ENCODE measurements around the gene TBC1D22A.
A peak's percentile ranks its signal among the peaks of the same experiment; 100 is the strongest.
"Not testable (repeated sequence)": the region's sequence is repeated elsewhere in the genome, so short reads cannot be mapped to it uniquely, and the experiment has no call there.

The TBC1D22A gene

GRCh38 chr22:47168441-47168840 lies 406.0 kb downstream of the TBC1D22A start:
- Histone ChIP-seq H3K36me3 (ENCODE audit: control insufficient read depth, insufficient read depth, low read length, severe bottlenecking) (no peaks in the 10 kb centered on the region), H3K4me3 (ENCODE audit: low read length) (no peak overlapping the region), H3K9ac (ENCODE audit: low read length) (no peak overlapping the region), H3K27me3 (replicated peaks; ENCODE audit: control insufficient read depth, insufficient read depth, low read length) (no peaks in the 10 kb centered on the region), H3K4me1 (ENCODE audit: control insufficient read depth, insufficient read depth, low read length) (no peaks in the 10 kb centered on the region), H3K9me3 (ENCODE audit: control insufficient read depth, low read length) (no peaks in the 10 kb centered on the region)
- DNase-seq (ENCODE audit: low read depth), result no peak

- no peak overlapping the region for H3K9ac ChIP-seq (ENCODE audit: low read length)
- no peaks in the 10 kb centered on the region for H3K27me3 ChIP-seq (replicated peaks; ENCODE audit: control insufficient read depth, insufficient read depth, low read length)
- no peaks in the 10 kb centered on the region for H3K36me3 ChIP-seq (ENCODE audit: control insufficient read depth, insufficient read depth, low read length, severe bottlenecking)
- H3K4me3 ChIP-seq (ENCODE audit: low read length), result no peak overlapping the region
- no peaks in the 10 kb centered on the region for H3K4me1 ChIP-seq (ENCODE audit: control insufficient read depth, insufficient read depth, low read length)
- no peaks in the 10 kb centered on the region for H3K9me3 ChIP-seq (ENCODE audit: control insufficient read depth, low read length)
- peak; percentile 3 for DNase-seq (ENCODE audit: low read depth)
Observed at GRCh38 chr22:47168900-47169800, 406.7 kb downstream of the TBC1D22A start.

DNA sequence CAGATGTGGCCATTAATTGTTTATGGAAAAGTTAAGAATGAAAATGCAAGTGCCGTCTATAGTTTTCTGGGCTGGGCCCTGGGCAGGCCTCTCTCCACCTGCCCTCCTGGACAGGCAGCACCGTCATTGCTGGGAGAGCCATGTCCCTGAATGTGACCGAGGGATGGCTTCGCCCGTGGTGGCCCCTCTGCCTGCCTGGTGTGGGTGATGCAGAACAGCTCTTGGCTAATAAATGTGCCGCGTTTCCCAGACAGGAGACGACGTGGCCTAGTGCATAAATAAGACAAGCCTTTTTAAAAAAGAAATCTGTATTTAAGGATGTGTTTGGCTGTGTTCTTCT lies 407.3 kb downstream of the TBC1D22A start:
- Histone ChIP-seq H3K4me1 (ENCODE audit: control insufficient read depth, insufficient read depth, low read length) (no peaks in the 10 kb centered on the region), H3K9me3 (ENCODE audit: control insufficient read depth, low read length) (no peaks in the 10 kb centered on the region), H3K36me3 (ENCODE audit: control insufficient read depth, insufficient read depth, low read length, severe bottlenecking) (no peaks in the 10 kb centered on the region), H3K27me3 (replicated peaks; ENCODE audit: control insufficient read depth, insufficient read depth, low read length) (no peaks in the 10 kb centered on the region), H3K9ac (ENCODE audit: low read length) (no peak overlapping the region), H3K4me3 (ENCODE audit: low read length) (no peak overlapping the region)
- no peak for DNase-seq (ENCODE audit: low read depth)

DNA sequence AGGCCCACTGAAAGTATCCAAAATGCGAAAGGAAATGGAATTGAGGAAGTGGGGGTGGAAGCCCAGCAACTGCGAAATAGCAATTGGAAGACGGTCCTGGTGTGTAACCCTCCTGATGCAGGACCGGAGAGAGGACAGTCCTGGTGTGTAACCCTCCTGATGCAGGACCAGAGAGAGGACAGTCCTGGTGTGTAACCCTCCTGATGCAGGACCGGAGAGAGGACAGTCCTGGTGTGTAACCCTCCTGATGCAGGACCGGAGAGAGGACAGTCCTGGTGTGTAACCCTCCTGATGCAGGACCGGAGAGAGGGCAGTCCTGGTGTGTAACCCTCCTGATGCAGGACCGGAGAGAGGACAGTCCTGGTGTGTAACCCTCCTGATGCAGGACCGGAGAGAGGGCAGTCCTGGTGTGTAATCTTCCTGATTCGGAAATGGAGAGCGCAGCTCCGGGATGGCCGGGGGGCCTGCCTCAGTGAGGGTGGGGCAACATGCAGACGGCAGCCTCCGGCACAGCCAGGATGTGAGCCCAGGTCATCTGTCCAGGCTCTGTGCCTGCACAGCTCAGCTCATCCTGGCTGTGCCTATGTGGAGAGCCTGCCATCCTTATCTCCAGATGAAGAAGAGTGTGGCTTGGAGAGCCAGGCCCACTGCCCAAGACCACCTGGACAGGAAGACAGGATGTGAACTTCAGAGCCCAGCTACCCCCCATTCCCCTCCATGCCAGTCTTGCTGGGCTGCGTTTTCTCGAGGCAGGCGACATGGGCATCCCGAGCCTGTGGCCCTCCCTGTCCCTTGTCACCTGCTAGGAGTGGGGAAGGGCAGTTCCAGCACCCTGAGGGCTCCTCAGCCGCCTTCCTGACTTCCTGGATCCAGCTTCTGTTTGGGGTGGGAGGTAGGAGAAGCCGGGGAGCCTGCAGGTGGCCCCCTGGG lies 408.3 kb downstream of the TBC1D22A start:
- H3K27me3 ChIP-seq (replicated peaks; ENCODE audit: control insufficient read depth, insufficient read depth, low read length); H3K9me3 ChIP-seq (ENCODE audit: control insufficient read depth, low read length); H3K4me1 ChIP-seq (ENCODE audit: control insufficient read depth, insufficient read depth, low read length); H3K9ac ChIP-seq (ENCODE audit: low read length); DNase-seq (ENCODE audit: low read depth); H3K4me3 ChIP-seq (ENCODE audit: low read length); H3K36me3 ChIP-seq (ENCODE audit: control insufficient read depth, insufficient read depth, low read length, severe bottlenecking): not testable (repeated sequence)

DNA sequence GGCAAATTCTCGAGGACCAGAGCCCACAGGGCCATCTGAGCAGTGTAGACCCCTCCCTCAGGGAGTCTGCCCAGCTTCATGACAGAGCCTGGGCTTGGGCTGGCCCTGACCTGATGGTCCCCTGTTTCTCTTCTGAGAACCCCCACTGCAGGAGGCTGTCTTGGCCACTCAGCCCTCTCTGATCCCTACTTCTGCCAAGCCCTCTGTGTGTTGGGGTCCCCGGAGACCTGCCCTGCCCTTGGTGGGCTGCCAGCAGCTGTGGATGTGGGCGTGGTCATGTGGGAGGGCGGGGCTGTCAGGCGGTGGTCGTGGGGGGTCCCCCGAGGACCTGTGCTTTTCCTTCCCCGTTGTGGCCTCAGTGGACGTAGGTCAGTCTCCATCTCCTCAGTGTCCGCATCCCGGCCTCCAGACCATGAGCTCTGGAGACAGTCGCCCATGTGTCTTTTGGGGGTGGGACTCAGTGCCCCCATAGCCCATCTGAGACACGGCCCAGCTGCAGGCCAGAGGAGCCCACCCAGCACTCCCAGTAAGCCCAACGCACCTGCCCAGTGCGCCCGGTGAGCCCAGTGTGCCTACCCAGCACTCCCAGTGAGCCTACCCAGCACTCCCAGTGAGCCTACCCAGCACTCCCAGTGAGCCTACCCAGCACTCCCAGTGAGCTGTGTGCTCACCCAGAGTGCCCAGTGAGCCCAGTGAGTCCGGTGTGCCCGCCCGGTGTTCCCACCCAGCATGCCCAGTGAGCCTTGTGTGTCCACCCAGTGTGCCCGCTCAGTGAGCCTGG lies 409.2 kb downstream of the TBC1D22A start:
- no peaks in the 10 kb centered on the region for H3K9me3 ChIP-seq (ENCODE audit: control insufficient read depth, low read length)
- H3K36me3 ChIP-seq (ENCODE audit: control insufficient read depth, insufficient read depth, low read length, severe bottlenecking), result no peaks in the 10 kb centered on the region
- H3K9ac ChIP-seq (ENCODE audit: low read length), result no peak overlapping the region
- H3K27me3 ChIP-seq (replicated peaks; ENCODE audit: control insufficient read depth, insufficient read depth, low read length), result no peaks in the 10 kb centered on the region
- DNase-seq (ENCODE audit: low read depth), result no peak
- H3K4me3 ChIP-seq (ENCODE audit: low read length), result no peak overlapping the region
- no peaks in the 10 kb centered on the region for H3K4me1 ChIP-seq (ENCODE audit: control insufficient read depth, insufficient read depth, low read length)

- no peak for DNase-seq (ENCODE audit: low read depth)
- no peak overlapping the region for H3K4me3 ChIP-seq (ENCODE audit: low read length)
- no peak overlapping the region for H3K9ac ChIP-seq (ENCODE audit: low read length)
- H3K4me1 ChIP-seq (ENCODE audit: control insufficient read depth, insufficient read depth, low read length), result no peaks in the 10 kb centered on the region
- no peaks in the 10 kb centered on the region for H3K9me3 ChIP-seq (ENCODE audit: control insufficient read depth, low read length)
- no peaks in the 10 kb centered on the region for H3K36me3 ChIP-seq (ENCODE audit: control insufficient read depth, insufficient read depth, low read length, severe bottlenecking)
- H3K27me3 ChIP-seq (replicated peaks; ENCODE audit: control insufficient read depth, insufficient read depth, low read length), result no peaks in the 10 kb centered on the region
Observed at GRCh38 chr22:47172771-47173534, 410.5 kb downstream of the TBC1D22A start.

DNA sequence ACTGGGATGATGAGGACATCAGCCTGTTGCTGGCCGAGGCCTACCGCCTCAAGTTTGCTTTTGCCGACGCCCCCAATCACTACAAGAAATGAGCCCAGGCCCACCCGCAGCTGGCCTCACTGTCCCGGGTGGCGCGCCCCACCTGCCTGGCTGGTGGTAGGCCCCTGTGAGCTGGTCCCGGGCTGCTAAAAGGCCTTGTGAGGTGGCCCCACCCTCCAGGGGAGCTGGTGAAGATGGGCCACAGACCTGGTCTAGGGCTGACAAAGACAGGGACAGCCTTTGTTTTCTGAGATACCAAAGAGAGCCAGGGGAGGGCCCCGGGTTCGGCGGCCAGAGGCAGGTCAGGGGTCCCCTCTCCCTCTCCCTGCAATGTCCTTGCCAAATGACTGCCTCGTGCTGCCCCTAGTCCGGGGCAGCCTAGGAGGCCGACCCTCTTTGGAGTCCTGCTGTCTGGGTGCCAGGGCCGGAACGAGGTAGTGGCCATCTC lies 411.1 kb downstream of the TBC1D22A start:
- no peaks in the 10 kb centered on the region for H3K27me3 ChIP-seq (replicated peaks; ENCODE audit: control insufficient read depth, insufficient read depth, low read length)
- H3K4me3 ChIP-seq (ENCODE audit: low read length), result no peak overlapping the region
- H3K9ac ChIP-seq (ENCODE audit: low read length), result no peak overlapping the region
- no peak for DNase-seq (ENCODE audit: low read depth)
- H3K4me1 ChIP-seq (ENCODE audit: control insufficient read depth, insufficient read depth, low read length), result no peaks in the 10 kb centered on the region
- H3K36me3 ChIP-seq (ENCODE audit: control insufficient read depth, insufficient read depth, low read length, severe bottlenecking), result no peaks in the 10 kb centered on the region
- no peaks in the 10 kb centered on the region for H3K9me3 ChIP-seq (ENCODE audit: control insufficient read depth, low read length)

GRCh38 chr22:47174096-47174495 lies 411.6 kb downstream of the TBC1D22A start:
- Histone ChIP-seq H3K4me3 (ENCODE audit: low read length) (no peak overlapping the region), H3K9ac (ENCODE audit: low read length) (no peak overlapping the region), H3K4me1 (ENCODE audit: control insufficient read depth, insufficient read depth, low read length) (no peaks in the 10 kb centered on the region), H3K27me3 (replicated peaks; ENCODE audit: control insufficient read depth, insufficient read depth, low read length) (no peaks in the 10 kb centered on the region), H3K9me3 (ENCODE audit: control insufficient read depth, low read length) (no peaks in the 10 kb centered on the region), H3K36me3 (ENCODE audit: control insufficient read depth, insufficient read depth, low read length, severe bottlenecking) (no peaks in the 10 kb centered on the region)
- DNase-seq (ENCODE audit: low read depth), result no peak

- H3K9ac ChIP-seq (ENCODE audit: low read length), result no peak overlapping the region
- no peaks in the 10 kb centered on the region for H3K36me3 ChIP-seq (ENCODE audit: control insufficient read depth, insufficient read depth, low read length, severe bottlenecking)
- no peaks in the 10 kb centered on the region for H3K27me3 ChIP-seq (replicated peaks; ENCODE audit: control insufficient read depth, insufficient read depth, low read length)
- DNase-seq (ENCODE audit: low read depth), result no peak
- no peaks in the 10 kb centered on the region for H3K9me3 ChIP-seq (ENCODE audit: control insufficient read depth, low read length)
- no peaks in the 10 kb centered on the region for H3K4me1 ChIP-seq (ENCODE audit: control insufficient read depth, insufficient read depth, low read length)
- no peak overlapping the region for H3K4me3 ChIP-seq (ENCODE audit: low read length)
Observed at GRCh38 chr22:47174671-47175112, 412.2 kb downstream of the TBC1D22A start.

GRCh38 chr22:47175151-47176025 lies 412.9 kb downstream of the TBC1D22A start:
- no peak for DNase-seq (ENCODE audit: low read depth)
- Histone ChIP-seq H3K9me3 (ENCODE audit: control insufficient read depth, low read length) (no peaks in the 10 kb centered on the region), H3K36me3 (ENCODE audit: control insufficient read depth, insufficient read depth, low read length, severe bottlenecking) (no peaks in the 10 kb centered on the region), H3K9ac (ENCODE audit: low read length) (no peak overlapping the region), H3K27me3 (replicated peaks; ENCODE audit: control insufficient read depth, insufficient read depth, low read length) (no peaks in the 10 kb centered on the region), H3K4me3 (ENCODE audit: low read length) (no peak overlapping the region), H3K4me1 (ENCODE audit: control insufficient read depth, insufficient read depth, low read length) (no peaks in the 10 kb centered on the region)

Data from adipocyte (in vitro differentiated cells).